Stomach (tissue), 9 donors: Measurements from ENCODE around the gene DNAJA3. TPM values are rescaled to one million over a fixed set of nuclear protein-coding genes. Genes with fewer than 3 reads are reported as not detected.
A peak's percentile ranks its signal among the peaks of the same experiment; 100 is the strongest.

ENCODE experiments used
- DNase-seq, 2 donors: peaks; one replicate each; pipeline versions ENCODE4 v3.0.0 to v3.0.0-alpha.2; 2013 to 2019
- H3K27ac ChIP-seq, 5 donors: fragments of 200-600 bp in 4 of 5; sonication (generic) in 4 of 5; one replicate each; pipeline ENCODE4 v1.5.1; 2013 to 2019; ENCODE audit warnings: mild to moderate bottlenecking in 1 of 5, moderate library complexity in 1 of 5
- H3K27me3 ChIP-seq, 3 donors: fragments of 200-600 bp; sonication (generic); one replicate each; pipeline ENCODE4 v1.5.1; 2017 to 2019; ENCODE audit warnings: mixed run types in 1 of 3
- H3K36me3 ChIP-seq, 4 donors: fragments of 200-600 bp; sonication (generic); 1 replicate in 3 of 4; 2 replicates in 1 of 4; pipeline ENCODE4 v1.5.1; 2016 to 2019
- H3K4me1 ChIP-seq, 4 donors: fragments of 200-600 bp; sonication (generic); one replicate each; pipeline ENCODE4 v1.5.1; 2016 to 2019
- H3K4me3 ChIP-seq, 4 donors: fragments of 200-600 bp; sonication (generic) in 3 of 4; one replicate each; pipeline ENCODE4 v1.5.1; 2016 to 2019; ENCODE audit warnings: mild to moderate bottlenecking in 1 of 4
- H3K9me3 ChIP-seq, 4 donors: fragments of 200-600 bp; sonication (generic); one replicate each; pipeline ENCODE4 v1.5.1; 2016 to 2019
- CTCF ChIP-seq, 7 experiments: fragments of 450-650 bp in 4 of 7; fragments of 200-600 bp in 3 of 7; sonication (generic) in 3 of 7; IDR thresholded peaks; one replicate each; pipeline ENCODE4 v1.5.1; 2016 to 2019; ENCODE audit warnings: antibody characterized with exemption in 7 of 7, control low read depth in 2 of 7, mild to moderate bottlenecking in 1 of 7
- EP300 ChIP-seq: sonication (generic); formaldehyde crosslinking; IDR thresholded peaks from one replicate; pipeline ENCODE4 v1.6.1; 2017; ENCODE audit warnings: antibody characterized with exemption
- POLR2A ChIP-seq, 4 donors: fragments of 450-650 bp; IDR thresholded peaks; one replicate each; pipeline ENCODE4 v1.6.1; 2016; ENCODE audit warnings: antibody characterized with exemption in 4 of 4, control low read depth in 2 of 4, mild to moderate bottlenecking in 1 of 4, moderate library complexity in 1 of 4
- POLR2AphosphoS5 ChIP-seq, 3 donors: sonication (generic); formaldehyde crosslinking; IDR thresholded peaks; one replicate each; pipeline ENCODE4 v1.6.1; 2016; ENCODE audit warnings: antibody characterized with exemption in 3 of 3
- WGBS, 5 donors: extraction: QIAGEN DNeasy Blood & Tissue Kit in 3 of 5; methylation state at CpG; one replicate each; pipeline versions ENCODE4 v1.1.5 to v1.1.7; 2013 to 2018; 5-methylcytosine and 5-hydroxymethylcytosine counted together
- intact Hi-C: fragments of 100-400 bp; cut with DNase I; formaldehyde crosslinking; loops from one replicate; pipeline ENCODE4 v1.15.1; 2023; ENCODE audit warnings: low total_unique reads
- polyA plus RNA-seq, 3 donors: library from polyadenylated mRNA; stranded (reverse); fragments of 200-250 nt; gene quantifications; one replicate each; pipeline ENCODE4 v1.2.3, GENCODE V29; 2013
- total RNA-seq, 5 donors: library from RNA; depleted of rRNA; stranded (reverse); fragments of >200 nt; gene quantifications; one replicate each; pipeline versions ENCODE4 v1.1.0 to v1.2.3, GENCODE V29; 2014 to 2016
- donor health status: healthy with polysubstance abuse.
- donor health status: Bipolar disorder and iron deficiency.
- donor health status: healthy.

Gene DNAJA3
- total and polyA plus RNA-seq, 8 donors = 18.8 to 53.0 (median 29.2) TPM

- H3K36me3 ChIP-seq = peaks cover 39 to 75% (median 71%) of the 10 kb centered on the region in 4 donors
- 91 to 96% (median 95%) methylated on average over 16 of the region's 16 CpGs for WGBS, 5 donors
- no peaks in the 10 kb centered on the region for H3K27me3 ChIP-seq
- no peak for DNase-seq
- peaks cover 0 to 2% (median 0%) of the 10 kb centered on the region in 4 donors for H3K4me1 ChIP-seq
- no peaks in the 10 kb centered on the region for H3K9me3 ChIP-seq
- no peak overlapping the region for H3K27ac ChIP-seq
- no peak overlapping the region for H3K4me3 ChIP-seq
- no peak for TF ChIP-seq POLR2A (IDR thresholded peaks at IDR 0.05)
- no peak for TF ChIP-seq CTCF (IDR thresholded peaks at IDR 0.05)
- TF ChIP-seq EP300 = no peak
- no peak for TF ChIP-seq POLR2AphosphoS5 (IDR thresholded peaks at IDR 0.05)
- intact Hi-C loops = no loop called here
Measured at GRCh38 chr16:4467916-4468315, 42.2 kb downstream of the DNAJA3 start.

GRCh38 chr16:4468972-4469371, 43.3 kb downstream of the DNAJA3 start:
- TF ChIP-seq POLR2AphosphoS5 (IDR thresholded peaks at IDR 0.05) (no peak), POLR2A (IDR thresholded peaks at IDR 0.05) (no peak), EP300 (no peak), CTCF (IDR thresholded peaks at IDR 0.05) (no peak)
- peaks cover 38 to 65% (median 61%) of the 10 kb centered on the region in 4 donors for H3K36me3 ChIP-seq
- no peak overlapping the region for H3K27ac ChIP-seq
- 69 to 80% (median 75%) methylated on average over 10 of the region's 10 CpGs for WGBS, 5 donors
- no peak overlapping the region for H3K4me3 ChIP-seq
- intact Hi-C loops = no loop called here
- H3K4me1 ChIP-seq = peaks cover 6 to 13% (median 9%) of the 10 kb centered on the region in 4 donors
- no peak for DNase-seq
- no peaks in the 10 kb centered on the region for H3K9me3 ChIP-seq
- no peaks in the 10 kb centered on the region for H3K27me3 ChIP-seq

- no peaks in the 10 kb centered on the region for H3K27me3 ChIP-seq
- intact Hi-C loops = no loop called here
Measured at GRCh38 chr16:4471869-4472268, 46.2 kb downstream of the DNAJA3 start.

GRCh38 chr16:4472880-4473279, 47.2 kb downstream of the DNAJA3 start:
- Histone ChIP-seq H3K27me3 (no peaks in the 10 kb centered on the region), H3K9me3 (no peaks in the 10 kb centered on the region), H3K27ac (peak overlapping the region in 1 of 5 donors; percentile 95), H3K36me3 (peaks cover 12 to 26% (median 22%) of the 10 kb centered on the region in 4 donors), H3K4me3 (no peak overlapping the region), H3K4me1 (peaks cover 22 to 46% (median 39%) of the 10 kb centered on the region in 4 donors)
- TF ChIP-seq POLR2A (IDR thresholded peaks at IDR 0.05) (no peak), POLR2AphosphoS5 (IDR thresholded peaks at IDR 0.05) (no peak), CTCF (IDR thresholded peaks at IDR 0.05) (no peak), EP300 (no peak)
- WGBS, 5 donors = 53 to 69% (median 63%) methylated on average over 4 of the region's 4 CpGs
- DNase-seq = no peak
- intact Hi-C loops = no loop called here

More at GRCh38 chr16:4471869-4472268, 46.2 kb downstream of the DNAJA3 start:
- DNase-seq = no peak
- TF ChIP-seq POLR2AphosphoS5 (IDR thresholded peaks at IDR 0.05) (no peak), CTCF (IDR thresholded peaks at IDR 0.05) (no peak), EP300 (no peak), POLR2A (IDR thresholded peaks at IDR 0.05) (no peak)
- no peak overlapping the region for H3K4me3 ChIP-seq
- H3K4me1 ChIP-seq = peaks cover 22 to 36% (median 30%) of the 10 kb centered on the region in 4 donors
- no peaks in the 10 kb centered on the region for H3K9me3 ChIP-seq
- H3K36me3 ChIP-seq = peaks cover 18 to 36% (median 32%) of the 10 kb centered on the region in 4 donors
- no peak overlapping the region for H3K27ac ChIP-seq
- 88 to 97% (median 95%) methylated on average over 5 of the region's 5 CpGs for WGBS, 5 donors
